A549 treated with ZK216348 at 1 μM for 4 hours (cell line): ENCODE data around the gene NKAPD1. TPM values are rescaled to one million over a fixed set of nuclear protein-coding genes. Genes with fewer than 3 reads are reported as not detected.

Experiments used
- total RNA-seq: library from RNA; stranded (reverse); fragments of 200-300 nt; extraction: Qiagen RNA extraction; gene quantifications from 5 replicates; pipeline ENCODE4 v1.2.3, GENCODE V29; 2022; ENCODE audit warnings: low read depth

NKAPD1 gene, protein sequence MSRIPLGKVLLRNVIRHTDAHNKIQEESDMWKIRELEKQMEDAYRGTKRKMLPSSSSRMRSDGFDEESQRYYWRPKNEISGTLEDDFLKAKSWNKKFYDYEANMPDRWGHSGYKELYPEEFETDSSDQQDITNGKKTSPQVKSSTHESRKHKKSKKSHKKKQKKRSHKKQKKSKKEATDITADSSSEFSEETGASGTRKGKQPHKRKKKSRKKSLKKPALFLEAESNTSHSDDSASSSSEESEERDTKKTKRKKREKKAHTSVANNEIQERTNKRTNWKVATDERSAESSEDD
- 14.8 to 26.3 TPM (median 15.3 TPM) in 5 replicates for total RNA-seq

DNA sequence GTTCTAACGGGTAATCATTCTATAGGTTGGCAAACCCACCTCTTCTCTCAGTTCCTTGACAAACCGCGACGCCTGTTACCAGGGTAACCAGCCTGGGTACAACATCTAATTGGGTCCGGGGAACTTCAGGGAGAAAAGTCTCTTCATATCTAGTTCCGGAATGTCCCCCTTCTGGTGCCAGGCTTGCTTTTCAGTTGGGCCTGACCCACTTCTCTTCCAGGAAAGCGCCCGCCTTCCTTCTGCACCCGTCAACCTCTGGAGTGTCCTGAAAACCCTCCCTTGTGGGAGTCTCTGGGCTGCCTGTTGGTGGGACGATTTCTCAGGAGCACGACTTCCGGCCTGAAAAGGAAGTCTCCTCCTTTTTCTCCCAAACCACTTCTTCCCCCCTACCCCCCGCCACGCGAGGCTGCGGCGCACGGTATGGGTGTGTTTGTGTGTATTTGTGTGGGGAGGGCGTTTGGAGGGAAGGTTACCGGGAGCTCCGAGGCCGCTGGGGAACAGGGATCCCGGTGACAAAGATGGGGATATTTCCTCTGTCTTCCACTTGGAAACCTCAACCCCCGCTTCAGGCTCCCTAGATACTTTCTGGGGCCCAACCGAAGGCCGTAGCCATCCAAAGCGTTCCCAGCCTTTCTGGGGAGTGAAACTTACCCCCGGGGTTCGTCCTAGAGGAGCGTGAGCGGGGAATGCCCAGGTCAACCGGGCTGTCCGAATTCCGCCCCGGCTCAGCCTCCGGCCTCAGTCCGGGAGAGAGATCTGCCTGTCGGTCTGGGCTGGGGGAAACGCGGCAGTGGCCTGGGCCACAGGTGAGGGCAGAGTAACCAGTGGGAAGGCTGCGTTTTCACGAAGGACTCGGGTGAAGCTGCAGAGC is at the start of gene NKAPD1, which contains the start of gene PIH1D2:
TSS of gene NKAPD1 (plus strand) at position 359 of the 871 bp plus-strand sequence. CDS start 1,276 bp downstream, outside the sequence.
TSS of gene PIH1D2 (minus strand) at position 77 of the 871 bp plus-strand sequence. CDS start 843 bp downstream, outside the sequence.

DNA sequence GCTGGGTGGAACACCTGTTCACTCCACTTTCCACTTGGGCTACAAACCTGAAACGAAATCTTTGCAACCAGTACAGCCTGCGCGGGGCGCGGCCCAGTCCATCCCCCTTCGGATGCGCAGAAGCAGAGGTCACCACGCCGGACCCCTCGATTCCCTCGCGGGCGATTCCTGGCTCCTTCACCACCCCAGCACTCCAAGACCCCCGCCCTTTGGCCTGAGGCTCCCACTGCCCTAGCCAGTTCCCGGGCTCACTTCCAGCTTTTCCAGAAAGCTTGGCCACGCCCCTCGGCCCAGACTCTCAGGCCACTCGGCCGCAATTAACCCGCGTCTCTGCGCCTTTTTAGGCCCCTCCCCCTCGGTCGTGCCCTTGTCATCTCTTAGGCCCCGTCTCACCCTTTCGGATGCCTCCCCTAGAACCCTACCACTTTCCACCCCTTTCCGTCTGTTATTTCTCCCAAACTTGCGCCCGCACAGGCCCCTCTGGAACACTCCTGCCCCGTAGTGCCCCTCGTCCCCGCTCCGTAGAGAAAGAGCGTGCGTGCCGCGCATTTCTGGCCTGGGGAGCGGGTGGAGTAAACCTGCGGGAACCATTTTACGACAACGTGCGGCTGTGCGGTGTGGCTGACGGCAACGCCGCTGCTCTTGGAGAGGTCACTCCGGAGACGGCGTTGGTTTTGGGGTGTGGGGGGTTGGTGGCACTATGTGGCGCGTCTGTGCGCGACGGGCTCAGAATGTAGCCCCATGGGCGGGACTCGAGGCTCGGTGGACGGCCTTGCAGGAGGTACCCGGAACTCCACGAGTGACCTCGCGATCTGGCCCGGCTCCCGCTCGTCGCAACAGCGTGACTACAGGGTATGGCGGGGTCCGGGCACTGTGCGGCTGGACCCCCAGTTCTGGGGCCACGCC is 49.1 kb upstream of the NKAPD1 start, which contains the start of gene DLAT:
TSS of gene DLAT (plus strand) at position 636 of the 906 bp plus-strand sequence. CDS start at position 701, 65 bp downstream.

DNA sequence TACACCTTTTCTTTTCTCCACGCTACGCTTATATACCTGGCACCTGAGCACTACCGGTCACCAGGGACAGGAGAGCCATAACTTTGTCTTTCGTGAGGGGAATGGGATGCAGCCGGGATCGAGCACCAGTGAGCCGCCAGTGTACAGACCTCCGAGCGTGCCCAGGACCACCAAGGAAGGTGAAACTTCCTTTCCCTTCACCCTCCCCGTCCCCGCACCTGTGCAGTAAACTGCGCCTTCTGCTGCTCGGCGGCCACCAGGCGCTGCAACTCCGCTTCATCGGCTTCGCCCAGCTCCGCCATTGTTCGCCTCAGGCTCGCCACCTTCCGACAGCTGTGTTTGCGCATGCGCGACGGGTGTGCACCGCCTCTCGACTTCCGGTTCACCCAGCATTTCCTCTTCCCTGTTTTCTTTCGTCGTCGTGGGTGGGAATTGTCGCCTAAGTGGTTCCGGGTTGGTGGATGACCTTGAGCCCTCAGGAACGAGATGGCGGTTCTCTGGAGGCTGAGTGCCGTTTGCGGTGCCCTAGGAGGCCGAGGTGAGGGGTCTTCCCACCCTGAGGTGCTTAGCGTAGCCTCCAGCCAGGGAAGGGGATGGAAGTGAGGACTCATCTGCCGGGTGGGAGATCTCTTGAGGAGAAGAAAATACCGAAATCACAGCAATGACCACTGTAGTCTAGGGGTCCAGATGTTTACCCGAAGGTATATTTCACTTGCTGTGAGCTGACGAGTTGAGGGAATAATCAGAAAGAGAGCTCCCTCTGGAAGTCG is 12.5 kb downstream of the NKAPD1 start, which contains the start of the genes SDHD and TIMM8B:
TSS of gene SDHD (plus strand) at position 452 of the 770 bp plus-strand sequence. CDS start at position 487, 35 bp downstream.
TSS of gene TIMM8B (minus strand) at position 335 of the 770 bp plus-strand sequence. CDS start at position 302, 33 bp downstream.

Other genes starting within 250 kb of the NKAPD1 start
- 16.9 to 20.2 TPM (median 18.8 TPM) in 5 replicates for gene ALG9, start 202.7 kb upstream of the NKAPD1 start, total RNA-seq
- 1.4 to 2.3 TPM (median 1.6 TPM) in 5 replicates for gene FDXACB1, start 195.1 kb upstream of the NKAPD1 start, total RNA-seq
- gene CFAP68, start 194.8 kb upstream of the NKAPD1 start, total RNA-seq, result 30.8 to 38.7 TPM (median 32.5 TPM) in 5 replicates
- 6.4 to 15.9 TPM (median 9.5 TPM) in 5 replicates for gene CRYAB, start 162.5 kb upstream of the NKAPD1 start, total RNA-seq
- not detected in 5 replicates for gene HSPB2, start 161.6 kb upstream of the NKAPD1 start, total RNA-seq
- gene C11orf52, start 155.4 kb upstream of the NKAPD1 start, total RNA-seq, result not detected in 5 replicates
- gene DIXDC1, start 137.0 kb upstream of the NKAPD1 start, total RNA-seq, result 4.5 to 10.0 TPM (median 7.8 TPM) in 5 replicates
- 22.0 to 37.2 TPM (median 29.2 TPM) in 5 replicates for gene DLAT, start 48.9 kb upstream of the NKAPD1 start, total RNA-seq
- gene PIH1D2, start 282 bp upstream of the NKAPD1 start, total RNA-seq, result 0.65 to 1.8 TPM (median 1.2 TPM) in 5 replicates
- gene TIMM8B, start 12.5 kb downstream of the NKAPD1 start, total RNA-seq, result 66.5 to 77.3 TPM (median 71.1 TPM) in 5 replicates
- 65.2 to 71.1 TPM (median 66.1 TPM) in 5 replicates for gene SDHD, start 12.6 kb downstream of the NKAPD1 start, total RNA-seq
- 74.9 to 108 TPM (median 92.3 TPM) in 5 replicates for gene IL18, start 89.8 kb downstream of the NKAPD1 start, total RNA-seq
- gene TEX12, start 93.1 kb downstream of the NKAPD1 start, total RNA-seq, result not detected in 5 replicates
- gene BCO2, start 101.2 kb downstream of the NKAPD1 start, total RNA-seq, result 0.49 to 1.9 TPM (median 1.6 TPM) in 5 replicates
- 23.8 to 38.7 TPM (median 28.5 TPM) in 5 replicates for gene PTS, start 152.1 kb downstream of the NKAPD1 start, total RNA-seq
- not detected in 5 replicates for gene PLET1, start 186.6 kb downstream of the NKAPD1 start, total RNA-seq